HG02884 (cell line): ENCODE results near the gene VSIG10L.

ENCODE experiments used
- ATAC-seq: cut with Tn5 transposase; IDR thresholded peaks from one replicate; pipeline ENCODE4 v1.9.1; 2021; ENCODE audit warnings: mild to moderate bottlenecking, moderate library complexity; ENCODE audit not compliant: unreplicated experiment

The VSIG10L gene

GRCh38 chr19:51341976-51342580, at the start of gene VSIG10L:
TSS of gene VSIG10L (minus strand) at chr19:51342139. CDS start at chr19:51342124, 15 bp downstream.
- ATAC-seq: no peak

DNA sequence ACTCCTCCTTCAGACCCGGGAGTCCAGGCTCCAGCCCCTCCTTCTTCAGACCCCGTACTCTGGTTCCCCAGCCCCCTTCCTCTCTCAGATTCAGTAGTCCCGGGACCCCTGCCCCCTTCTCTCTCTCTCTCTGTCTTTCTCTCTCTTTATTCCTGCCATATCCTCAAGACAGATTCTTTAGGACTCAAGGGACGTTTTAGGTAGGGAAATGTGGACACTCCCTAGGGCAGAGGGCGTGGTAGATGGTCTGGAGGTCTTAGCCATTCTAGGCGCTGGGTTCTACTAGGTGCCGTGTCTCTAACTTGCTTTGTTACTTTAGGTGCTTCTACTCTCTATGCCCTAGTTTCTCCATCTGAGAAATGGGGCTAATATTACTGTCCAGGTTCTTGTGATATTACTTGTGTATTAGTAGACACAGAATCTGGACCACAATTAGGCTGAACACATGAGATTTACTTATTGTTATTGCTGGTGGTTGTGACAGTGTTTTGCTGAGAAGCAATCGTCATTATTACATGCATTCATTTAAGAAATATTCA, 49.2 kb upstream of the VSIG10L start:
- ATAC-seq: no peak

GRCh38 chr19:51389143-51389542, 47.2 kb upstream of the VSIG10L start:
- ATAC-seq: no peak

GRCh38 chr19:51387924-51388389, 46.0 kb upstream of the VSIG10L start, which contains the start of gene LIM2:
TSS of gene LIM2 (minus strand) at chr19:51387974. CDS start at chr19:51387443, 531 bp downstream.
- ATAC-seq: no peak

DNA sequence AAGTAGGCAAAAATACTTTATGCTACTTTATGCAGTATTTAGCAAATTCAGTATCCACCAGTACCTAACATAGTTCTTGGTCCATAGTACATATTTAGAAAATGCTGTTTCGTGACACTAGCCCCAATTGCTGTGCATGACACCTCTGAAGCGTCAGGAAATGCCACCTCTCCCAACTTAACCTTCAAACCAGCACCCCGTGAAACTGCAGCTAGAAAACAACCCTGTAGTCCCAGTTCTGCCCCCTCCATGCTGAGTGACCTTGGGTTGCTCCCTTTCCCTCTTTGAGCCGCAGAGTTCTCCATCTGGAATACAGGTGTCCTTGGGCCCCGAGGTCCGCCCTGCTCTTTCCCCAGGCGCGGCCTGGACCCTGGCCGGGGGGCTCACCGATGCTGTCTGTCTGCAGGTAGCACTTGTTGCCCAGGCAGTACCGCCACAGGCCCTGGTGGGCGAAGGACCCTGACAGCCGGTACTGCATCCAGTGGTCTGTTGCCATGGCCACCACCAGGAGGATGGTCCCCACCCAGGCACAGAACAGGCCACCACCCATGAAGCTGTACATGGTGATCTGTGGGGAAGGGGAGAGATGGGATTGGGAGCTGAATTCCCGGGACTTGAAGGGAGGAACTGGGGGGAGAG, 45.1 kb upstream of the VSIG10L start:
- no peak for ATAC-seq

DNA sequence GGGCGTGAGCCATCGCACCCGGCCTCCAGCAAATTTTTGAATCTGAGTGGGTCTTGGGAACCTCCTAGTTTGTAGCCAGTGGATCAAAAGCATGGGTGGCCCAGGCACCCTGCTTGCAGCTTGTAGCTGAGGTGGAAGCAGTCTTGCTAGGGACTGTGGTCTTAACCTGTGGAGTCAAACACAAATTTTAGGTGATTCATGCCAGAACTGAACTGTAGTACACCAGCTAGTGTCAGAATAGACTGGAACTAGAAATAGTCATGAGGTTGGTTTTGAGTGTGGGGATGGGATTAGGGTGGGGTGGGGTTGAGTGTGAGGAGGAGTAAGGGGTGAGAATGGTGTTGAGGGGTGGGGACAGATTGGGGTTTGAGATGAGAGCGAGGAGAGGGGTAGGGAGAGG, 40.1 kb upstream of the VSIG10L start:
- ATAC-seq: no peak

- no peak for ATAC-seq
Observed at GRCh38 chr19:51380379-51380778, 38.4 kb upstream of the VSIG10L start.

DNA sequence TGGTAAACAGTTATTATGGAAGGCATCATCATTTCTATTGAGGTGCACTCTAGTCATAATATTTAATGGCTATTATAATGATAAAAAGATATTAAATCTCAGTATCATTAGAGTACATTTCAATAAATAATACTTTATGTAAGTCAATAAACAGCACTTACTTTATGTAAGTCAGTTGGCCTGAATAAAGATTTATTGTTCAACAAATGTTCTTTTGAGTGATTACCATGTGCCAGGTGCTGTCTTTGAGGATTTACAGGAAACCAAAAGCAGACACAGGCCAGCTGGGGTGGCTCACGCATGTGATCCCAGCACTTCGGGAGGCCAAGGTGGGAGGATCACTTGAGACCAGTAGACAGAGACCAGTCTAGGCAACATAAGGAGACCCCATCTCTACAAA, 35.5 kb upstream of the VSIG10L start:
- no peak for ATAC-seq

- no peak for ATAC-seq
Observed at GRCh38 chr19:51375504-51376221, 33.7 kb upstream of the VSIG10L start.

DNA sequence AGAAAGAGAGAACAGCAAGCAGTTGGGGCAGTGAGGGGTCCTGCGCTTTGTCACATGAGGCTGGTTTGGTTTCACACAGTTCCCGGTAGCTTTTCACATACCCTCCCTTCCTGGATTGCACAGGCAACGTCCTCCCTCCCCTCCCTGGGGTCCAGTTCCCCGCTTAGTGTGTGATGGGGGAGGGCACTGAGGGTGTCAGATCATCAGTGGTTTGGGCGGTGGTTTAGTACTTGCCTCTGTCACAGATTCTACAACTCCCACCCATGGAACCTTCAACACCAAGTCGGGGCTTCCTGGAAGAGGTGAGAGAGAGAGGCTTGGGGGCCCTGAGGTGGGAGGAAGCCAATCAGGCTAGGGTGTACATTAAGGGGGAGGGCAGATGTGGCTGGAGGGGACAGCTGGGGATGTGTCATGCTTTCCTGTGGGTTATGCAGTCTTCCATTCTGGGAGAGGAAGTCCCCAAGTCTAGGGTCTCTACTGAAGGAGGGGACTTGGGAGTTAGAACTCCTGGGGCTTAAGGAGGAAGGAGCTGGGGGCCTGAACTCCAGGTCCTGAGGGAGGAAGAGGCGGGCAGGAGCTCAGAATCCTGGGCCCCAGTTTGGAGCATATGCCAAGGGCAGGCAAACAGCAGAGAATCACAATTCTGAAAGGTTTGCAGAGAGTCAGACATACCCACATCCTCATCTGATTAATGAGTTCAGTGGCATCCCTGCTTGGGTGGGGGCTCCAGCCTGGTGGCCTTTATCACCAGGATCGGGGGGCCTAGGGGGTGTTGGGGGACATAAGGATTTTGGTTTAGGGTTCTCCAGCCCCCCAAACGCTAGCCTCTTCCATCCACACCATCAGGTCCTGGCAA, 30.9 kb upstream of the VSIG10L start, which contains the start of gene NKG7:
Gene NKG7, minus strand, starts transcription at position 6 of the 856 bp plus-strand sequence. CDS start 119 bp downstream, outside the sequence.
- no peak for ATAC-seq

DNA sequence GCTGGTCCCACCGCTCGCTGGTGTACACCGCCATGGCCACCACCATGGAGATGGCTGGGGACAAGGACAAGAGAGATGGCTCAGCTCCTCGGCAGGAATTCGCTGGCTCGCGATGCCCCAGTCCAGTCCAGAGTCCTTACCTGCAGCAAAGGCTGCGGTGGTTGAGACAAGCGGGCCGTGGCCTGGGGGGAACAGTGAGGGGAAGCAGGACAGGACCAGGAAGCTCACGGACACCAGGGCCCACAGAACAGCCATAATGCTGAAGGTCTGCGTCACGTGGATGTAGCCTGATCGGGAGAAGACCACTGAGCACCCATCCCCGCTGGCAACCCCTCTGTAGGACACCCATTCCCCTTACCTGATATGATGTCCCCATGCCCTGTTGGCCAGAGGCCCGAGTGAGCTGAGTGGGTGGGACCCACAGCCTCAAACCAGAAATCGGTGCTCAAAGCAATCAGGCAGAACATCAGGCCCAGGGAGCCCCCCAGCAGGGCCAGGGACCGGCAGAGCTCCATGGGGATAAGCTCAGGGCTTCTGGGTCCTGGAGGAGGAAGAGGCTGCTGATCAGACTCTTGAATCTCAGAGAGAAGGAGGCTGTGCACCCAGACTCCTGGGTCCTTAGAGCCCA, 30.2 kb upstream of the VSIG10L start:
- ATAC-seq: no peak

GRCh38 chr19:51371186-51371690, 29.3 kb upstream of the VSIG10L start:
- ATAC-seq: no peak

DNA sequence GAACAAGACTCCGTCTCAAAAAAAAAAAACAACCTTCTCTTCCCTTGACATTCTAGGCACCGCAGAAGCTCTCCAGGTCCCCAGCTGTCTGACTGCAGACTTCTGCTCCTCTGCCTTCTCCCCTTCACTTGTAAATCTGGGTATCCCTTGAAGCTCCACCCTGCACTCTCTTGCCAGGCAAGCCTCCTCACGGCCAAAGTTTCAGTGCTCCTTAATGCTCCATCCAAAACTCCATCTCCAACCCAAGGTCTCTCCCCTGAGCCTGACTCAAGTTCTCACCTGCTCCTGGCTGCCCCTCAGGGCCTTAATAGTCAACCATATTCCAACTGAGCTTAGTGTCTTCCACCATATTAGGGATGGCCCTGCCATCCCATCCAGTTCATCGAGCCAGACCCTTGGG, 28.3 kb upstream of the VSIG10L start:
- no peak for ATAC-seq

DNA sequence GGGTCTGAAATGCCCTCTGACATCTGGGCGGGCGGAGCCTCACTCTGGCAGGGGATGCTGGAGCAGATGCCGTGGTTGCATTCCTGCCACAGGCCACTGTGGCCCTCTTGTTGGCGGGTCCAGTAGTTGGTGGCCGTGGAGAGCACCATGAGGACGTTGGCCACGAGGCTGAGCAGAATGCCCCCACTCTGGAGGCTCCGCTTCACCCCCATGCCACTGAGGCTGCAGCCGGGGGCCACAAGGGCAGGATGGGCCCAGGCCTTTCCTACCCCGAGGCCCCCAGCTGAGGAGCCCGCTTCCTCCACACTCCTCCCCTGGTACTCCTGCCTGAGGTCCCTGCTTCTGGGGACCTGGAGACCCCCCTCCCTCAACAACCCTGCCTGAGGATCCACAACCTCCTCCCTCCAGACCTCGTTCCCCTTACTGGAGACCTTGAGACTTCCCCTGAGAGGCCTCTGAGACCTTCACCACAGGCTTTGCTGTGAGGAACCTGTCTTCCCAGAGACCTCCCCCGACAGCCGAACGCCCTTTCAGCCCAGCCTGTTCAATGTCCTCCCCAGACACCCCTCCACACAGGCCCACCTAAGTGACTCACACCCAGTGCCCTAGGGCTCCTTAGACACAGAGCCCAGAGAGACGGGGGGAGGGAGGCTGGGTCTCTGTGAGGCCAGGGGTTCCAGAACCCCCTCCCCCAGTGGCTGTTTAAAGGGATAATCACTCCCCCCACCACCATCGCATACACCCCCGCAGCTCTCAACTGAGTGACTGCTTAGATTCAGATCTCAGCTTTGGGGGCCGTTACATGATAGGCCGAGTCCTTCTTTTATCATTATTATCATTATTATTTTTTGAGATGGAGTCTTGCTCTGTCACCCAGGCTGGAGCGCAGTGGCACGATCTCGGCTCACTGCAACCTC, 26.7 kb upstream of the VSIG10L start, which contains the start of gene CLDND2:
Gene CLDND2, minus strand, starts transcription at position 638 of the 917 bp plus-strand sequence. Its CDS starts 426 bp downstream, at position 212.
- ATAC-seq: no peak

DNA sequence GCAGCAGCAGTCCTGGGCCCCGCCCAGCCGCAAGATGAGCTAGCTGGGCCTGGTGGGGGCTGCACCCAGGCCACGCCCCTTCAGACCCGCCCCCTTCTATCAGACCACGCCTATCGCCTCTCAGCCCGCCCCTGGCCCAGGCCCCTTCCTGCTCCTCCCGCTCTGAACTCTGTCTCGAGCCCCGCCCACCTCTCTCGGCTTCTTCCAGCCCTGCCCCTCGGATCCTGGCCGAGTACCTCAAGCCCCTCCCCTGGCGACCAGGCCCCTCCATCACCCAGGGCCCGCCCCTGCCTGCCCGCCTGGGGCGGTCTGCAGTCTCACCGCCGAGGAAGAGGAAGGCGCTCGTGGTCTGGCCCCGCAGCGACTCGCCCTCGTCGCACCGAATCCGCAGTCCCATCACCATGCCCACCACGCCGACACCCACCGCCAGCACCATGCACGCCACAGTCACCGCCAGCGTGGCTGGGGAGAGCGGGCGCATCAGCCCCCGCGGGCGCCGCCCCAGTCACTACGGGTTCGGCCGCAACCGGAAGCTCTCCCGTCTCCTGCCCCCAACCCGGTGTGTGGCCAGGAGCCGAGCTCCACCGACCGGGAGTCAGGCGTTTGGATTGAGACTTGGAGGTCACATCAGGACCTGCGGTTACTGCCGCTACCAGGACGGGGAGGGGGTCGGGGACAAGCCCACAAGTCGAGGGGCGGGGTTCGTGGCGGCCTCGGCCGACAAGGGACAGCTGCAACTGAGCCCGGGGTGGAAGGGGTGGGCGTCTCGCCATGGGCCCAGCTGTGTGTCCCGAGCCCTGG, 25.8 kb upstream of the VSIG10L start:
- peak; percentile 78 for ATAC-seq

DNA sequence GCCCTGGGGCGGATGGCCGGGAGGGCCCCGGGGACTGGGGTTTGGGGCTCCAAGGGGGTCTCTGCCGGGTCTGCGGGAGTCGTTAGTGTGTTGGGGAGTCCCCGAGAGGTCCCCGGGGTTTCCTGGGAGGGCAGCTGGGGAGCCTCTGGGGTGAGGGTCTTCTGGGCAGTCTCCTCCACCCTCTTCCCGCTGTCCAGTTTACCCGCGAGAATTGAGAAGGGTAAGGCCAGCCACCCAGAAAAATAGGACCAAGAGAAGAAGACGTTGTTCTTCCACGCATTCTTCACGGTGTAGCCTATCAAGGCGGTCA, 25.3 kb upstream of the VSIG10L start:
- no peak for ATAC-seq

GRCh38 chr19:51366389-51367254, 24.7 kb upstream of the VSIG10L start:
- no peak for ATAC-seq
